SK-N-DZ (cell line): ENCODE results near the gene TPD52L1.
"Not testable (repeated sequence)": the region's sequence is repeated elsewhere in the genome, so short reads cannot be mapped to it uniquely, and the experiment has no call there.

Experiments used
- DNase-seq: peaks from one replicate; pipeline ENCODE4 v3.0.0-alpha.2; 2015; ENCODE audit warnings: low spot score

Gene TPD52L1

GRCh38 chr6:125140808-125141207, 12.8 kb upstream of the TPD52L1 start:
- no peak for DNase-seq

GRCh38 chr6:125142618-125143017, 11.0 kb upstream of the TPD52L1 start:
- DNase-seq, result no peak

- DNase-seq, result no peak
Observed at GRCh38 chr6:125144822-125145221, 8.8 kb upstream of the TPD52L1 start.

- DNase-seq, result no peak
Observed at GRCh38 chr6:125149256-125150144, 4.1 kb upstream of the TPD52L1 start.

GRCh38 chr6:125151700-125152099, 1.9 kb upstream of the TPD52L1 start:
- no peak for DNase-seq

GRCh38 chr6:125154118-125154760, 666 bp downstream of the TPD52L1 start:
- no peak for DNase-seq

- DNase-seq, result peak; percentile 15
Observed at GRCh38 chr6:125154761-125155135, 1.2 kb downstream of the TPD52L1 start.

- no peak for DNase-seq
Observed at GRCh38 chr6:125155344-125155743, 1.8 kb downstream of the TPD52L1 start.

GRCh38 chr6:125156496-125156895, 2.9 kb downstream of the TPD52L1 start:
- DNase-seq, result no peak

GRCh38 chr6:125157280-125157679, 3.7 kb downstream of the TPD52L1 start:
- no peak for DNase-seq

GRCh38 chr6:125157725-125158124, 4.2 kb downstream of the TPD52L1 start:
- no peak for DNase-seq

- DNase-seq, result not testable (repeated sequence)
Observed at GRCh38 chr6:125163339-125163738, 9.8 kb downstream of the TPD52L1 start.

GRCh38 chr6:125163811-125164210, 10.2 kb downstream of the TPD52L1 start:
- DNase-seq, result no peak

- DNase-seq, result no peak
Observed at GRCh38 chr6:125164696-125165095, 11.1 kb downstream of the TPD52L1 start.

GRCh38 chr6:125165256-125165655, 11.7 kb downstream of the TPD52L1 start:
- DNase-seq, result no peak

- no peak for DNase-seq
Observed at GRCh38 chr6:125165776-125166175, 12.2 kb downstream of the TPD52L1 start.

- DNase-seq, result no peak
Observed at GRCh38 chr6:125166711-125167110, 13.1 kb downstream of the TPD52L1 start.

GRCh38 chr6:125167579-125167978, 14.0 kb downstream of the TPD52L1 start:
- no peak for DNase-seq

- DNase-seq, result no peak
Observed at GRCh38 chr6:125169058-125169457, 15.5 kb downstream of the TPD52L1 start.

GRCh38 chr6:125169522-125169921, 15.9 kb downstream of the TPD52L1 start:
- no peak for DNase-seq

- DNase-seq, result no peak
Observed at GRCh38 chr6:125170376-125170775, 16.8 kb downstream of the TPD52L1 start.

GRCh38 chr6:125173341-125174095, 19.9 kb downstream of the TPD52L1 start:
- no peak for DNase-seq
